GM12872 (cell line): ENCODE results near the gene SKP2.

Source experiments
- CTCF ChIP-seq: IDR thresholded peaks from 3 replicates; pipeline ENCODE4 v1.5.1; 2011; ENCODE audit warnings: low read depth, mild to moderate bottlenecking, low read length, moderate library complexity; ENCODE audit not compliant: insufficient read depth

The SKP2 gene

GRCh38 chr5:36151434-36152323 lies at the start of gene SKP2, which contains the start of gene LMBRD2:
TSS of gene SKP2 (plus strand) at chr5:36152111. CDS start at chr5:36152263, 152 bp downstream.
TSS of gene LMBRD2 (minus strand) at chr5:36151887. CDS start at chr5:36143349, 8,538 bp downstream.
- TF ChIP-seq CTCF: no peak

DNA sequence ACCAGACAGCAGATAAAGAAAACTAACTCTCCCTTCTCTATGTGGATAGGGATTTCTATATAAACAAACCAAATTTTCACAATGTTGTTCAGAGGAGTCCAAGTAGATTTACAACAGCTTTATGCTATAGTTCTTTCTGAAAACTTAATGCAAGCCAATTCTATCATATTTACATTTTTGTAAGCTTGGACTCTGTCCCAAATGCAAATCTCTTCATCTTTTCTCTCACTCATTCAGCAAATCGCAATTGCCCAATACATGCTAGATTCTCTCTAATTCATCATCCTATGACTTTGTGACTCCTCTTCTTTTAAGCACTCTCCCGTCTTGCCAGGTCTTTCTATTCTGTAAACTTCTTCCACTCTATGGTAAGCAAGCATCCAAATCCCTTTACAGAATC lies 46.1 kb upstream of the SKP2 start:
- TF ChIP-seq CTCF: no peak

DNA sequence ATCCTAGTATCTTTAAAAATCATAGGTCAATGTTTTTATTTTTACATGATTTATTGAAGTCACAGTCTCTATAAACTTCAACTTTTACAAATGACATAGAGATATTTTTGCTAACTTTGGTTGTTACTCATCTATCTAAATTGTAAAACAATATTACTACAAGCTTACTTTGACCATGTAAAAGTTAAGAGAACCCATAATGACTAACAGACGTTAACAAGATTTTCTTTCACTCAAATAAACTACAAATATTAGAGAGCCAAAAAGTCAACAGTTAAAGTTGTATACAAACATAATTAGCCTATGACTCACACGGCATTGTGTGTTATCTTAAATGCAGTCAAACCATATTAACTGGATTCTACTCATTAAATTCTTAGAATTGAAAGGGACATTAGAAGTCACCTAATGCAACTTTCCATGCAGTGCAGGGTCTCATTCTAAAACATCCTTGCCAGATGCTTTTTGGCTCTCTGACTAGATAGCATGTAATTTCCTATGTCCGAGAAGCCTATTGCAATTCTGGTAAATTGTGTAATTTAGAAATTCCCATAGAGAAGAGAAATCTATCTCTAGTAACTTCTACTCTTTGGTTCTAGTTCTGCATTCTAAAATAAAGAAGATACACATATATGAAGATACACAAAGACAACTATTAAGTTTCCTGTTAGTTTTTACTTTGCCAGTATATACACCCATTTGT lies 43.0 kb upstream of the SKP2 start:
- no peak for TF ChIP-seq CTCF

GRCh38 chr5:36111238-36111637 lies 40.7 kb upstream of the SKP2 start:
- TF ChIP-seq CTCF: no peak

GRCh38 chr5:36125868-36126267 lies 26.0 kb upstream of the SKP2 start:
- no peak for TF ChIP-seq CTCF

DNA sequence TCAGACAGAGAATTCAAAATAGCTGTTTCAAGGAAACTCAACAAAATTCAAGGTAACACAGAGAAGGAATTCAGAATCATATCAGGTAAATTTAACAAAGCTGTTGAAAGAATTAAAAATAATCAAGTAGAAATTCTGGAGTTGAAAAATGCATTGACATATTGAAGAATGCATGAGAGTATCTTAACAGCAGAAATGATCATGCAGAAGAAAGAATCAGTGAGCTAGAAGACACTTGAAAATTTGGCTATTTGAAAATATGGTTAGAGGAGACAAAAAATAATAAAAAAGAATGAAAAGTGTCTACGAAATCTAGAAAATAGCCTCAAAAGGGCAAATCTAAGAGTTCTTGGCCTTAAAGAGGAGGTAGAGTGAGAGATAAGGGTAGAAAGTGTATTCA lies 23.1 kb upstream of the SKP2 start:
- no peak for TF ChIP-seq CTCF

- no peak for TF ChIP-seq CTCF
Observed at GRCh38 chr5:36135988-36136387, 15.9 kb upstream of the SKP2 start.
